ENCODE results near the gene KCNJ5.

KCNJ5 gene

GRCh38 chr11:128967578-128967977 lies 76.4 kb downstream of the KCNJ5 start:
- no peak for TF ChIP-seq CTCF (IDR thresholded peaks at IDR 0.05; ENCODE audit: extremely low read depth, missing control alignments)
- no peak for DNase-seq (ENCODE audit: low spot score)

- DNase-seq (ENCODE audit: low spot score), result no peak
- TF ChIP-seq CTCF (IDR thresholded peaks at IDR 0.05; ENCODE audit: extremely low read depth, missing control alignments), result no peak
These were observed 77.8 kb downstream of the KCNJ5 start for GRCh38 chr11:128968916-128969315.

Data from GM20000 (cell line).